Measurements from ENCODE around the gene PDE11A.

DNA sequence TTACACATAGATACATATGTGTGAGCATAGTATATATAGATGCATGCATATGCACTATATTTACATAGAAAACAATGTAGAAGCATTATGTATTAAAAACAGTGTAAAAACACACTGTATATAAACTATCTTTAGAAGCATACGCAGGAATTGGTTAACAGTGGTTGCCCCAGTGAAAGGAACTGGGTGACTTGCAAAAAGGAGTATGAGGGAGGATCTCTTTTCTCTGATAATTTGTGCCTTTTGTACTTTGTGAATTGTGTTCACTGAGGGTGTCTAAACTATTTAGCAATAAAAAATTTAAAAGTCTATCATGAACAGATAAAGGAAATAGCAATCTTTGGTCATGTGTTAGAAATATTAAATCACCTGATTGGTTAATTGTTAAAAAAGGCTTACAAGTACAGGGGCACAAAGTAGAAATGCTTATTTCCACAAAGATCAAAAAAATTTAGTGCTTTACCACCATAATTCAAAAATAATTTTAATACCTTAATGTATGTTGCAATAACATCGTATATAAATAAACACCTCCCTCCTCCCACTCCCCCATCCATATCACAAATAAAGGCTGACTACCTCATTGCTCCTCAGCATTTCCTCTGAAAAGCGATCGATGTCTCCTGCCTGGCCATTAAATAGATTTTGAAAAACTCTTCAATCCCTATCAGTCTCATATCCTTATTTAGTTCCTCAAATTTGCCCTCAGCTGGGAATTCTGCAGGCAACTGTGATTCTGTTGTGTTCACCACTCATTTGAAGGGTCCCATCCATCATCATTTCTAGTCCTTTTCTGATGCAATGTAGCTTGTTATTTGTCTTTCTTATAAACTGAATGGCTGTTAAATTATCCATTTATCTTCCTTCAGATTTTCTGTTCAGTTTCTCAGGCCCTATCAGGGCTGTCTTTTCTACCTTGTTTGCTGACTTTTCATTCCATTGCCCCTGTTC is 422.7 kb downstream of the PDE11A start:
- TF ChIP-seq CTCF (CRISPR knock-in tag; IDR thresholded peaks at IDR 0.05) (no peak), HES4 (CRISPR knock-in tag; IDR thresholded peaks at IDR 0.05; ENCODE audit: borderline replicate concordance) (no peak), ZNF292 (CRISPR knock-in tag; IDR thresholded peaks at IDR 0.05; ENCODE audit: borderline replicate concordance, low read depth) (no peak), CEBPB (IDR thresholded peaks at IDR 0.05; ENCODE audit: borderline replicate concordance, low read depth, low read length) (no peak), POLR2AphosphoS5 (IDR thresholded peaks at IDR 0.05; ENCODE audit: low read depth, low read length) (no peak), ZNF432 (CRISPR knock-in tag; IDR thresholded peaks at IDR 0.05; ENCODE audit: borderline replicate concordance) (no peak), ELF3 (CRISPR knock-in tag; IDR thresholded peaks at IDR 0.05) (no peak), ZNF644 (CRISPR knock-in tag; IDR thresholded peaks at IDR 0.05; ENCODE audit: low read depth) (no peak), ZNF350 (CRISPR knock-in tag; IDR thresholded peaks at IDR 0.05; ENCODE audit: borderline replicate concordance, low read depth) (no peak), NCOR1 (IDR thresholded peaks at IDR 0.05; ENCODE audit: borderline replicate concordance, low read length) (no peak), HNRNPH1 (optimal IDR thresholded peaks at IDR 0.05; ENCODE audit: low read depth, low read length) (no peak), ZNF547 (CRISPR knock-in tag; IDR thresholded peaks at IDR 0.05) (no peak)
- TF ChIP-seq, protein P1, sequence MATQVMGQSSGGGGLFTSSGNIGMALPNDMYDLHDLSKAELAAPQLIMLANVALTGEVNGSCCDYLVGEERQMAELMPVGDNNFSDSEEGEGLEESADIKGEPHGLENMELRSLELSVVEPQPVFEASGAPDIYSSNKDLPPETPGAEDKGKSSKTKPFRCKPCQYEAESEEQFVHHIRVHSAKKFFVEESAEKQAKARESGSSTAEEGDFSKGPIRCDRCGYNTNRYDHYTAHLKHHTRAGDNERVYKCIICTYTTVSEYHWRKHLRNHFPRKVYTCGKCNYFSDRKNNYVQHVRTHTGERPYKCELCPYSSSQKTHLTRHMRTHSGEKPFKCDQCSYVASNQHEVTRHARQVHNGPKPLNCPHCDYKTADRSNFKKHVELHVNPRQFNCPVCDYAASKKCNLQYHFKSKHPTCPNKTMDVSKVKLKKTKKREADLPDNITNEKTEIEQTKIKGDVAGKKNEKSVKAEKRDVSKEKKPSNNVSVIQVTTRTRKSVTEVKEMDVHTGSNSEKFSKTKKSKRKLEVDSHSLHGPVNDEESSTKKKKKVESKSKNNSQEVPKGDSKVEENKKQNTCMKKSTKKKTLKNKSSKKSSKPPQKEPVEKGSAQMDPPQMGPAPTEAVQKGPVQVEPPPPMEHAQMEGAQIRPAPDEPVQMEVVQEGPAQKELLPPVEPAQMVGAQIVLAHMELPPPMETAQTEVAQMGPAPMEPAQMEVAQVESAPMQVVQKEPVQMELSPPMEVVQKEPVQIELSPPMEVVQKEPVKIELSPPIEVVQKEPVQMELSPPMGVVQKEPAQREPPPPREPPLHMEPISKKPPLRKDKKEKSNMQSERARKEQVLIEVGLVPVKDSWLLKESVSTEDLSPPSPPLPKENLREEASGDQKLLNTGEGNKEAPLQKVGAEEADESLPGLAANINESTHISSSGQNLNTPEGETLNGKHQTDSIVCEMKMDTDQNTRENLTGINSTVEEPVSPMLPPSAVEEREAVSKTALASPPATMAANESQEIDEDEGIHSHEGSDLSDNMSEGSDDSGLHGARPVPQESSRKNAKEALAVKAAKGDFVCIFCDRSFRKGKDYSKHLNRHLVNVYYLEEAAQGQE (IDR thresholded peaks at IDR 0.05; ENCODE audit: borderline replicate concordance in 1 of 2, low read depth in 1 of 2, low read length in 2 of 2), result no peak
- TF ChIP-seq, protein P2, sequence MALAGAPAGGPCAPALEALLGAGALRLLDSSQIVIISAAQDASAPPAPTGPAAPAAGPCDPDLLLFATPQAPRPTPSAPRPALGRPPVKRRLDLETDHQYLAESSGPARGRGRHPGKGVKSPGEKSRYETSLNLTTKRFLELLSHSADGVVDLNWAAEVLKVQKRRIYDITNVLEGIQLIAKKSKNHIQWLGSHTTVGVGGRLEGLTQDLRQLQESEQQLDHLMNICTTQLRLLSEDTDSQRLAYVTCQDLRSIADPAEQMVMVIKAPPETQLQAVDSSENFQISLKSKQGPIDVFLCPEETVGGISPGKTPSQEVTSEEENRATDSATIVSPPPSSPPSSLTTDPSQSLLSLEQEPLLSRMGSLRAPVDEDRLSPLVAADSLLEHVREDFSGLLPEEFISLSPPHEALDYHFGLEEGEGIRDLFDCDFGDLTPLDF (CRISPR knock-in tag; IDR thresholded peaks at IDR 0.05), result no peak
